Suppressor macrophage (primary cell): ENCODE measurements around the gene APCDD1L.

Experiments
- DNase-seq, 4 experiments: peaks; one replicate each; pipeline ENCODE4 v3.0.0-alpha.2; 2020 to 2022

Gene APCDD1L

DNA sequence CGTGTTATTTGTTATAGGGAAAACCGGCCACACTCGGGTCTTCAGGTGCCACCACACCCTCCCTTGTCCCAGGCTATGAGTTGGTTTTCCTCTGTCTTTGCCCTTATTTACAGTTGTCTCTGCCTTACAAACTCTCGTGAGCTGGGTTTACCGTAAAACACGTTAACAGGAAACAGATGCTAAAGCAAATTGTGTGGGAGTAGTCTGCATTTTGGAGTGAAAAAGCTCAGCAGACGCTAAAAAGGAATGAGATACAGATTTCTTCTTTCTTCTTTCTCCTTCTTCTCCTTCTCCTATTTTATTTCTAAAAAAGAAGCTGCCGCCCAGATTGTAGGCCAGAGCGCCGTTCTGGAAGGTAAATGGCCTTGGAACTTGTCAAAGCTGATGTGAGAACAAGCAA, 51.9 kb downstream of the APCDD1L start:
- DNase-seq = no peak

DNA sequence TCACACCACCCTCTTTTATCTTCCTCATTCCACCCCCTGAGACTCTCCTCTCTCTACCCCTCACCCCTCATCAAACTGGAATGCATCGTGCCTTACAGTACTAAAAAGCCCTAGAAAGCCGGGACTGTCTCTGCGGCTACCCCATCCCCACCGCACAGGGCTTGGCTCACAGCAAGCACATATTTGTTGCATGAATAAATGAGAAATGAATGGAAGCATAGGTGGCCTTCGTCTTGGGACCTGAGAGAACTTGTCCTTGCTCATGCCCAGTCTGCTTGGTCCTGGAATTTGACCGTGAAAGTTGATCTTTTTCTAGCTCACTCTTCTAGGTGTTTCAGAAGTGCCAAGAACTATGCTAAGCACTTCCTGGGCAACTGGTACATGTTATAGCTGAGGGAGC, 53.3 kb downstream of the APCDD1L start:
- no peak for DNase-seq

DNA sequence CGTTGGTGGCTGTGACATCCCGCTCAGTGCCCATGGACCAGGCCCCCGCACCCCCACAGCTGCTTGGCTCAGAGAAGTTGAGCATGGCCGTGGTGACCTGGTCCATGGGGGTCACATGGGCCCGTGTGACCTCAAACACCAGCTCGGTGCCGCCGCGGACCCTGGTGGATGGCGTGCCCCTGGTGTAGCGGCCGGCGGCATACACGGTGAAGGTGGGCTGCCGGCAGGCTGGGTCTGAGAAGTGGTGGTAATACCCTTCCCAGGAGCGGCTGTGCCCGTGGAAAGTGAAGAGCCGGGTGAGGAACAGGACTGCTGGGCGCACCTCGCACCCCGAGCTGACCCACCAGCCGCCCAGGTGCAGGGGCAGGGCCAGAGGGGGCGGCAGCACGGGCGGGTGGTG, 54.1 kb downstream of the APCDD1L start:
- DNase-seq = no peak

DNA sequence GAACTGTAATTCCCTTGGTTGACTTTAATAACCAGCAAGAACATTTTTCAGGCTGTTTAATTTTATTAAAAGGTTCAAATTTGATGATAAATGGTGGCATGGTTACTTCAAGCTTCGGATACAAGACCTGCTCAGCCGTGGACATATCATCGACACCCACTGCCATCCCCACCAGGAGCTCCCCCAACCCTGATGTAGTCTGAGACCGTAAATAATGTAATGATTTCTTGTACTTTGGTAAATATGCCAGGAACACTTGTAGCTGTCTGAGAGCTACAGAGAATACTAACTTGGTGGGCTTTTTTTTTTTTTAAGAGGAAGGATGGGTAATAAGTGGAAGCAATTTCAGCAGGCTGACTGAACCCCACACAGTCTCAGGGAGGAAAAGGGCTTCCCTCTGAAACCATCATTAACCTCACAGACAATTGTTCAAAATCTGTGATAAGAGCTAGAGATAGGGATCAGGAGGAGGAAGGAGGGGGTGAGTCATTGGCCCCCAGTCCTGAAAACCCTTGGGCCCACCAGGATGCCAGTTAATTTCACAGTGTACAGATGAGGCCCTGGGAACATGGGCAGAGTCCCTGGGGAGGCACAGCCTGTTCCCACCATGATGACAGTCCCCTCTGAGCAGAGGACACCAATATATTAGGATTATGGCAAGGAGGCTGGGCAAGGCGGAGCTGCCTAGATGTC, 56.0 kb downstream of the APCDD1L start:
- DNase-seq = no peak

DNA sequence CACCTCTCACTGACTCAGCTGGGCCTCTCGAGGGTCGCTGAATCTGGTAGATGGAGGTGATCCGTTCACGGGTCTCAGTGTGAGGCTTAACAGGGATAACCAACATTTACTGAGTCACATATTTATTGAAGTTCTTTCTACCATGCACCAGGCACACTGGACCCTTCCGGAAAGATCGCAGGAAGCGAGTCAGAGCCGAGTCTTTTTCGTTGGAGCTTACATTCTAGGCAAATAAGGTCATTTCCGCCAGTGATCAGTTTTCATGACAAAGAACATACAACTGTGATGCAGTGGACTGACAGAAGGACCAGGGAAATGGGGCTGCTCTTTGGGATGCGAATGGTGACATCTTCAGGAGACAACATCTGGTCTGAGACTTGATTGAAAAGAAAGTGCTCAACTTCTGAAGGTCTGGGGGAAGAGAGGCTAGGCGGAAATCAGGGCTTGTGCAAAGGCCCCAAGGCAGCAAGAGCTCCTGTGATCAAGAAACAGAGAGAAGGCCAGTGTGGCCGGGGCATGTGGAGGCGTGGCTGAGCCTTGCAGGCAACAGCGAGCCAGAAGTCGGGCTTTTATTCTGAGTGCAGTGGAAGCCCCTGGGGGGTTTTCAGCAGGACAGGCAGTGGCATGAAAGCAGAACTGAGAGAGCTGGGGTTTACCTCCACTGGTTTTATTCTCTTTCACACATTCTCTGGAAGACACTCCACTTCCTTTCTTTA, 56.7 kb downstream of the APCDD1L start:
- DNase-seq = no peak

DNA sequence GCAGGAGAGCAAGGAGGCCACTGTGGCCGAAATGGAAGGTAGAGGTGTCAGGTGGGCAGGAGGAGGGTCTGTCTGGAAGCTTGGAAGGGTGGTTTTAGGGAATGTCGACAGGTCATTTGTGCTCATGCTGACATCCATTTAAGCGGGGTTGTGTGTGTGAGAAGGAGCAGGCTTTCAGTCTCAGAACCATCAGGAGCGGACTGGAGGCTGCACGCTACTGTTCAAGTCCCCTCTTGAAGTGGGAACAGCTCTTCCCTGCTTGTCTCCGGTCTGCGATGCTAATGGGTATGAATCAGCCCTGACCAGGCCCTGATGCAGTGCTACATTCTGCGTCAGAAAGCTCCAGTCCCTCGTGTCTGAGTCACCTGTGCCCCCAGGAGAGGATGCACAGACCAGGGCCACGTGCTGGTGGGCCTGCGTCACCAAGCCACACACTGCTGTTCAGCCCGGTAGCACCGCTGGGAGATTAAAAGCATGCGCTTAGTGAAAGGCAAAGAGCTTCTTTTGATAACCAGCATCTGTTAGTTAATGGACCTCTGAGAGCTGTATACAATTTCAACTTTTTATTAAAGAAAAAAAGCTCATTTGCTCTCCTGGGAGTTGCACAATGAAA, 58.0 kb downstream of the APCDD1L start:
- DNase-seq = no peak

DNA sequence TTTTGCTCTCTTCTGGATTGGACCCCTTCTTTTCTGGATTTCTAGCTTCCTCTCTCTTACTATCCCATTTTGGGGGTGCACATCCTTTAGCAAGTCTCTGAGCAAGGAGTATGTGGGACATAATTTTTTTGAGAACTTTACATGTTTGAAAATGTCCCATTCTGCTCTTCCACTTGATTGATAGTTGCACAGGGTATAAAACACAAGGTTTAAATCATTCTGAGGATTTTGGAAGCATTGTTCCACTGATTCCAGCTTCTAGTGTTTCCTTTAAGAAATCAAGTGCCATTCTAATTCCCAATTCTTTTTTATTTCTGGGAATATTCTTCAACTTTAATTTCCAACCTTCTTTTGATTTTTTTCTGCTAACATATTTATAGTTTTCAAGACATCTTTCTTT, 60.7 kb downstream of the APCDD1L start:
- DNase-seq = no peak

DNA sequence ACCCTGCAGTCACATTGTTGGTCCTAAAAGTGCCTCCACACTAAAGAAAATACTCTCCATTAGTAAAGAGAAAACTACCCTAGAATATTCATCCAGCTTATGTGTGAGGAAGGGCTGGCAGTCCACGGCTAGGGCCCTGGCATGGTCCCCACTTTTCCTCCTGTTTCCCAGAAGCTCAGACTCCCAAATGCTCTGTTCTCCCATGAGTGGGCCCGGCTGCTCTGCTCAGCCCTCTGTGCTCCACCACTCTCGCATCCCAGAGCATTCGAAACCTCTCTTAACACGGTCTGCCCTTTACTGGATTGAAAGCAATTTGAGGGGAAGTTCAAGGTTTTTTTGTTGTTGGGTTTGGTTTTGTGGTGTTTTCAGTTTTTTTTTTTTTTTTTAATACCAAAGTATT, 61.8 kb downstream of the APCDD1L start:
- DNase-seq = no peak

DNA sequence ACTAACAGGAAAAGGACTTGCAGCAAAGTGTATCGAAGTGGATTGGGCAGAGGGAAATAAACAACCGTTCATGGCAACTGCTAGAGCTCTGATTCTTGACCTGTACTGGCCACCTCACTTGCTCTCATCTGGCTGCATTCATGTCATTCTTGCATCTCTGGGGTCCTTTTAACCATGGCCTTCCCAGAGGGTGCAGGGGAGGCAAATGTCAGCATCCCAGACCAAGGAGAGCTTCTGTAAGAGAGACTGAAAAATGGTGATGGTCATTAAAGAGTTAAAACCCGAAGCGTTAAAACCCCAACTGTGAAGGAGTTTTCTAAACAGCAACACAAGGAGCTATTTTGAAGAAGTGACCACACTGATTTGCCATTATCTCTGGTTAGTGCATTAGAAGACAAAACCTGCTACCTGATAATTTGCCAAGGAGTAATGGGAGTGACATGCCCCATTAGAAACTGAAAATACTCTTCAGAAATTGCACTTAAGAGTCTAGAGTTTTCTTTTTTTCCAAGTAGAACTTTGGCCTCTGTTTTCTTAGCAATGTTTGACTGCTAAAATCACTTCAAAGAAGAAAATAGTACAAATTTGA, 62.4 kb downstream of the APCDD1L start:
- DNase-seq = no peak

DNA sequence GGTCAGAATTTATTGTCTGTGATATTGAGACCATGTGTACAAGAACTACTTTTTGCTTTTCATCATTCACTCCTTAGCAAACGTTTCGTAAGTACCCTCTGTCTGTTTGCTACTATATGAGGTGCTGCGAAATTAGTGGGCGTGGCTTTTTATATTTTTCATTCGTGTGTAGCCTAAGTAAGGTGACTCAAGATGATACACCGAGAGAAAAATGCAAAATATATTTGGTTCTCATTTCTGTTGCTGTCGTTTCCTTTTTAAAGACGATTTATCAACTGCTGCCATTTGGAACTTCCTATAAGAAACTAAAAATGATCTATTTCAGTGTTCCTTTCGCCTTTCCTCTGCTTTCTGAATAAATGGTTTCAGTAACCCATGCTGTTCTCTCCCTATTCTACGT, 64.9 kb downstream of the APCDD1L start:
- no peak for DNase-seq

DNA sequence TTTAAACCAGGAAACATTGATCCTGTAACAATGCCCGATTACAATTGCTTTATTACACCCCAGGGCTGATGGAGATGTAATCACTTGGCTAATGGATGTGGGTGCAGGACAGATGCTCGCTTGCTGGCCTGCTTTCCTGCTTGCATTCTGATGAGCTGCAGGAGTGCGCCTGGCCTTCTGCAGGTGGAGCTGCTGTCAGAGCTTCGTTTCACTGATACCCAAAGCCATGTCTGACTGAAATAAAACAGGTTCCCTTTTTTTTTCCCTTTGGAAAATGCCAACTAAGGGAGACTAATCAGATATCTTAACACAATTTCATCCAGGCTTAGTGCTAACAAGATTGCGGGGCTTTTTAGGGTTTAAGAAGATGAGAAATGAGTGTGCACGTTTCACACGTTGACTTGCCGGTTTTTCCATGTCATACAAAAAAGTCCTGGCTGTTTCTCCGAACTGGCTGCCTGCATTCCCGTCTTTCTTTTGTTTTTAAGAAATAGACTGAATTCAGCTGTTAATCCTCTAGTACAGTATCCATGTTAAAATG, 65.4 kb downstream of the APCDD1L start:
- no peak for DNase-seq

DNA sequence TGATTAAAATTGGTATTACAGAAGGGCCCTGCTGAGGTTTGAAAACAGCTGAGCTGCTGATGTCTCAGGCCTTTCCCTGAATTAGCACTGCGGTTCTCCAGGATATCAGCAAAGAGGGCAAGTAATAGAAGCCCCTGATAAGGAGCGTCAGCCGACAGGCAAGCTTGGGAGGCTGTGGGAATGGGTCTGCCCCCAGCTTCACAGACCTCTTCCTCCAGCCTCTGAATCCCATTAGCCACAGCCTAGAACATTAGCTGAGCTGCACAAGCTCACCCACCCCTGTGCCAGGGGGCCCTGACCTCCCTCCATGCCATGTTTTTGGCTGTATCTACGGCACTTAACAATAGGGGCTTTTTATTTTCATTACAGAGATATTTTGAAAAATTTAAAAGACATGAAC, 66.2 kb downstream of the APCDD1L start:
- no peak for DNase-seq

DNA sequence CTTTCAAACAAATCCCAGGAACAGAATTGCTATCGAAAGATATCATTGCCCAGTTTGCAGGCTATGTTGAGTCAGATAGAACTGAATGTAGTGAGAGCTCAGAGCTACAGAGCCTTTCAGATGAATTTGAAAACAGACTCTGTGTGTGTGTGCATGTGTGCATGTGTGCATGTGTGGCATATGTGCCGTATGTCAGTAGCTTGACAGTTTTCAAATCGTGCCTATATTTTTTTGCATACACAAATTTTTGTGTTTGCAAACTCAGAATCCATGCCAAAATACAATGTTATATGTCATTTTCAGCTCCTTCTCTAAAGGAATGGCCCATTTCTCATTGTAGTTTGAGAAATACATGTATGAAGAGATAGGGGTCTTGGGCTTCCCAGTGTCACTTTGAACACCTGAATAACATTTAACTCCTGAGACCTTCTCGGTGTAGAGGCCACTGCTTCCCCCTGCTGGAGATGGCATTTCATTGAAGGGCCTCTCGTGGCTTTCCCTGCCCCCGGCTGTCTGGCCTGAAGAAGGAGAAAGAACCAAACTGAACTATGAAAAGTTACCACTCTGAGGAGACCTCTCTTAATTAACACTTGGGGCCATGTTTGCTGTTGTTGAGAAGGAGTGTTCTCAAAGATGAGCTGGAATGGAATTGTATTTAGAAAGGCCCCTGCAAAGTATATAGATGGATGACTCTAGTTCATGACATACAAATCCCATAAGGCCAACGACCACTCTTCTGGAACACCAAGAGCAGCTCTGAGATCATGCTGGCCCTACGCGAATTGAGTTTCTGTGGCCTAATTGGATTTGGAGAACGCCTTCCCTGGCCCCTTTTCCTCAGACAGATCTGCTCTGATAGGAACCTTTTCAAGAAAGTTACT, 67.4 kb downstream of the APCDD1L start:
- peak; percentile 44 to 68 (median 58) for DNase-seq

DNA sequence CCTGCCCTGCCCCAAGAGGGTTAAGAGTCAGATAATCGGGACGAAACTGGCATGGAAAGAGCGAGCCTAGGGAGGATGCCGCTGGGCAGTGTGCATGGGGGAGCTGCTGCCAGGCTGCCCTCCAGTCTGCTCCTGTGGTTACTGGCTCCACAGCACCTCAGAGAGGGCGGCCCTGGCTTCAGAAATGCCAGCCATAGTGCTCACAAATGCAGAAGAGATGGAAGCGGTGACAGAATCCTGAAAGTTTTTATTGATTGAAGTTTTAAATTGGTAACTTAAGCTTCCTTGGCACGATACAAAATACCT, 68.3 kb downstream of the APCDD1L start:
- DNase-seq = no peak

DNA sequence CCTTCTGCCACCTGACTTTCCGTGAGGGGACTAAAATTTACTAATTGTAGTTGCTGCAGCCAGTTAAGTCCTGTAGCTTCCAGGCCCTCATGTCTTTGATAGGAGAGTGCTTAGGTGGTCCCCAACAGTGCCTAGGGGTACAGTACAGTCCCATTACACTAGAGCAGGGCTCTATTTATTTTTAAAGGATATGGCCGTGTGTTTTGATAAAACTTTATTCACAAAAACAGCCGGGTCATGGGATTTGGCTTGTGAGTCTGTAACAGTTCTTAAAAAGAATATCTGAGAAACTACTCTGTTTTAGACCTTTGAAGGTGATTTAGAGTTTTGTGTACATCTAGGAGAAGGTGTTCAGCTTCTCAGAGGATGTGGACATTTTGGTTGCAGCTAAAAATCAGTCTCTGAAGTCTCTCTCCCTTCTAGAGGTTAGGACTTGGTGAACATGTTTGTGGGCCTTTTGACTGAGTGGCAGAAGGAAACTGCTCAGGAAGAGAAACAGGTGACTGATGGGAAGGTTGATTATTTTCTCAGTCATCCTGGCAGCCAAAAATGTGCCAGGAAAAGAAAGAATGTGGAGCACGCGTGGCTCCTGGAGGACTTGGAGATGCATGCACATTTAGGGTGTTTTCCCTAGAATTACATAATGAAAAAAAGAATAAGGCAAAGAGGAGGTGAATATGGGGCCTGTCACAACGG, 68.8 kb downstream of the APCDD1L start:
- DNase-seq = no peak

DNA sequence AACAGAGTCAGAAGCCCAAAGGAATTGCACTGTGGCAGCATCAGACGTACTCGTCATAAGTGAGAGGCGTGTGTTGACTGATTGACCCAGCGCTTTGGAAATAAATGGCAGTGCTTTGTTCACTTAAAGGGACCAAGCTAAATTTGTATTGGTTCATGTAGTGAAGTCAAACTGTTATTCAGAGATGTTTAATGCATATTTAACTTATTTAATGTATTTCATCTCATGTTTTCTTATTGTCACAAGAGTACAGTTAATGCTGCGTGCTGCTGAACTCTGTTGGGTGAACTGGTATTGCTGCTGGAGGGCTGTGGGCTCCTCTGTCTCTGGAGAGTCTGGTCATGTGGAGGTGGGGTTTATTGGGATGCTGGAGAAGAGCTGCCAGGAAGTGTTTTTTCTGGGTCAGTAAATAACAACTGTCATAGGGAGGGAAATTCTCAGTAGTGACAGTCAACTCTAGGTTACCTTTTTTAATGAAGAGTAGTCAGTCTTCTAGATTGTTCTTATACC, 70.4 kb downstream of the APCDD1L start:
- DNase-seq = no peak

DNA sequence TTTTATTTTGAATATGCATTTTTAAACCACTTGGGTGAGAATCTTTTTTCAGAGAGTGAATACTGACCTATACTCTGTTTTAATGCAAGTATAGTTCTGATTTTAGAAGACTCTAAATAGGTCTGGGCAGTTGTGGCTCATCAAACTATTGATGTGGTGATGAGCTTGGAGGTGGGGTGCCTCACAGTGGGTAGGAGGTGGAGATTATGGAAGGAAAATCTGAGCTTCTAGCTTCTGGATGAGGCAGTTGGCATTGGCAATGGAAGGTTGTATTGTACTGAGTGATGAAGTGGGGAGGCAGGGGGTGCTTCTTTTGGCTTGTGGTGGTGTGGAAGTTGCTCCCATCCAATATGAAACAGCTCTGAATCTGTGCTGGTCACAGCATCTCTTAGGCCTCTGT, 73.5 kb downstream of the APCDD1L start:
- DNase-seq = no peak

DNA sequence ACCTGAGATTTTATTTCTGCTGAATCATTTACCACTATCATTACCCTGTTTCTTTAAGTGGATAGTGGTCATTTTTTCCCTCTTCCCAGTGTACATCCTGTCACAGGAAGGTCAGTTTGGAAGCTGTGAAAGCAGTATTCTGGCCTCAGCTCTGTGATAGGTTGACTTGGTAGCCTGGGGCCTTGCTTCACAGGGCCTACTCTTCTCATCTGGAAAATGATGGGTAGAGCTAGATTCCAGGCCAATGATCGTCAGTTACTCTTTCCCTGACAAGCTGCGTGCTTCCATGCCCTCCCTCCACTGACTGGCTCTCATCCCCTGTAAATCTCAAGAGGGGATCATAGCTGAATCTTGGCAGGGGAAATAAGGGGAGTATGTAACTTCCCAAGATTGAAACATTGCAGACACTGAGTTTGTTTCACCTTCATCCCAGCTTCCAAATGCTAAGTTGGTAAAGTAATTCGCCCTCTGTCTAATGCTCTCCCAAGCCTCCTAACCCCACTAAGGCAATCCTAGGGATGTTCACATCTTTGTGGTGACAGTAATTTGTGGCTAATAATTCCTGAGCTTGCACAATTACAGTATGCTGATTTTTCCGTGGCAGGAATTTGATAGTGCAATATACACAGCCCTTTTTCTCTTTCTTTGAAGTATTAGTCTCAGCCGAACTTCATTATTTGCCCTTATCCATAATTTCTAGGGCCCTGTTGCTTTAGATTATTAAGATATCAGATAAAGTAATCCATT, 75.0 kb downstream of the APCDD1L start:
- no peak for DNase-seq

DNA sequence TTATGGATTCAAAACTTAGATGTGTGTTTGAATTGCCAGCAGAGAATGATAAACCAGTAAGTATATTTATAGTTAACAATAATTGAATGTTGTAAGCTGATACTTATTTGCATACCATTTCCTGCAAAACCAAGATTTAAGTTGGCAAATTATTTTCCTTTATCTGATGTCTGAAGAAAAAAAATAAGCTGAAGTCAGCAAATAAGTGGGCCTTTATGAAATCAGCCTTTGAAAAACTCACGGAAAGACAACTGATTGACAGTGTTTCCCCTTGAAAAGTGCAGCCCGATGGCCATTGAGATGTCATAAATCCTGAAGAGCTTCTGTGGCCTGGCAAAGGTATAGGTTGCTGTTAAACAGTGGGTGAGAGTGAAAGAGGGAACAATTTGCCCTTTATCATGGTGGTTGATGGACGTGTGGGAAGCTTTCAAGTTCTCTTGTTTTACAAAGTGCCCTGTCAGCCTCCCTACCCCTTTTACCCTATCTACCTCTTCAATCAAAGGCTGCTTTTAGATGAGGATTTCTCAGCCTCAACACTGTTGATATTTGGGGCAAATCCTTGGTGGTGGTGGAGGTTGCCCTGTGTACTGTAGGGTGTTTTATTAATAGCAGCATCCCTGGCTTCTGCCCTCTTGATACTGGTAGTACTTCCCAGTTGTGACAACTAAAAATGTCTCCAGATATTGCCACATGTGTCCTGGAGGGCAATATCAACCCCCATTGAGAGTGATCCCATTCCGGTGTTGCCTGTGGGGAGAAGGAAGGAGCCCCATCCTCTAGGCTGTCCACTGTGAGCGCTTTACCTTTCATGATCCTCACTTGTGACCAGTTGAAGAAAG, 76.0 kb downstream of the APCDD1L start:
- DNase-seq = no peak
